M059J (cell line): ENCODE measurements around the gene STK17B. TPM values are rescaled to one million over a fixed set of nuclear protein-coding genes. Genes with fewer than 3 reads are reported as not detected.
"Not testable (repeated sequence)": the region's sequence is repeated elsewhere in the genome, so short reads cannot be mapped to it uniquely, and the experiment has no call there.

Source experiments
- DNase-seq: peaks from one replicate; pipeline ENCODE4 v3.0.0-alpha.2; 2012; ENCODE audit warnings: low read depth
- total RNA-seq: library from RNA; depleted of rRNA; stranded (reverse); fragments of >200 nt; shearing (Covaris generic); gene quantifications from 2 replicates; pipeline ENCODE4 v1.2.3, GENCODE V29; 2014; rRNA removed

STK17B gene
- total RNA-seq, 1 experiment from 2014 or later = 11.3 TPM

DNA sequence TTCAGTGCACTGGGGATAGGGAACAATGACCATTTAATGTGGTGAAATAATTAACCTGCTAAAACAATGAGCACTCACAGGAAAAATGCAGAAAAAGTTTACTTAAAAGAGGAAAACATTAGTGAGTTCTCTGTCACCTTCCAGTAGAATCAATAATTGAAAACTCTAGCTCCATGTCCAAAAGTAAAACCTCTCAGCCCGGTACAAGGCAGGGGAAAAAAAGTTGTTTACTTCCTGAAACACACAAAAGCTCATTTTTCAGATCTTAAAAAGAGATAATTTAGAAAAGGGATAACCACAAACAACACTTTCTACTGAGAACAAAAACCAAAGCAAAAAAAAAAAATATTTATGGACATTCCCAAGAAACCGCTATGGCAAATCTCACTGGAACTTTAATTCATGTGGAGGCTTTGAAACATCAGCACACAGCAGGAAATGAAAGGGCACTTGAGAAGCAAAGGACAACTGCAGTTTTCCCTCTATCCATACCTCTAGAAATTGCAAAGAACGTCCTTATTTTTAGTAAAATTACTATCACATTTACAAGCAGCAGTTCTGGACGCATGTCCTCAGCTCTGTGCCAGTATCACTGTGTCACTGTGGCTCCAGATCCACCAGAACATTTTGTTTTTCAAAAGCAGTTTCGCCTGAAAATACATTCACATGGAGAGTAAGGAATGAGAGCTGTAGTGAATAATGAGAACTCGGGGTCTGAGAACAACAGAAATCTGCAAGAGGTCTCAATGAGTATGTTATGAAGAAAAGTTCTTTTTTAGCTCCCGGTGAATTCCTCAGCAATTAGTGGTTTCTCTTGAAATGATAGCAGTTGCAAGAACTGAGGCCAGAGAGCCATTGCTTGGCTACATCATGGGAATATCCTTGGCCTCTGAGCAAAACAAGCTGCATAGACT, 58.1 kb downstream of the STK17B start:
- DNase-seq = peak; percentile 83

DNA sequence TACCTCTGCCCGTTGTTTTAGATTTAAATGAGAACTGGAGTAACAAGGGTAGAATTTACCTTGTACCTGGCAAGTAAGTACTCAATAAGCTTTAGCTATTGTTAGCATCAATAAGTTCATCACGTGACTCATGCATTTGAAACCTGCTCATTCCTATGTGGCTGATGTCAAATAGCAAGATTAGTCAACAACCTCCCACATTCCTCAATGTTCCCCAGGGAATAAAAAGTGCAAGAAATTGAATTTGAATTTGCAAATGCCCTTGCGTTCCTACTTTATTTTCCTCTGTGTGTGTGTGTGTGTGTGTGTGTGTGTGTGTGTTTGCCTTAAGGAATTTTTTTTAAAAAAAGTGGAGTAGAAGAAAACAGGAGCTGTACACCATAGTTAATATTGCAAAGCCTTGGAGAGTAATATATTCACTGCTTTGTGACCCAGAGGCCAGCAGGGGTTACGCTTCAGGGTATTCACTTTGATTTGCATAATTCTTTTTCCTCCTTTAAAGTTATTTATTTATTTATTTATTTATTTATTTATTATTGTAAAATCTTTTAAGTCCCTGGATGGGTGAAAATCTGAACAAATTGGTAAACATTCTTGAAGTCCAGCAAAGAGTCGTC, 58.9 kb downstream of the STK17B start:
- peak; percentile 69 for DNase-seq

DNA sequence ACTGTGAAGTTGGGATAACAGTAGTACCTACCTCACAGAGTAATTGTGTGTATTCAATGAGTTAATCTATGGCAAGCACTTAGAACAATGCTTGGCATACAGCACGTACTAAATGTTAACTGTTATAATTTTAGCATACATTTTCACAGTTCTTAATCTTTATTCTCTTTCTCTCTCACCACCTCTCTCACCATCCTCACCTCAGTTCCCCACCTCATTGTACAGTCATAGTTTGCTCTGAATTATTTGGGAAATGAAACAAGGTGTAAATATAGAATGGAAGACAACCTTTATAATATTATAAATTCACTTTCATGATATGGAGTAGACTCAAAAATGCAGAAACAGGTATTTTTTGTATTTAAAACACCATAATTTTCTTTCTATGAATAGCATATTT, 62.8 kb downstream of the STK17B start:
- DNase-seq = no peak

DNA sequence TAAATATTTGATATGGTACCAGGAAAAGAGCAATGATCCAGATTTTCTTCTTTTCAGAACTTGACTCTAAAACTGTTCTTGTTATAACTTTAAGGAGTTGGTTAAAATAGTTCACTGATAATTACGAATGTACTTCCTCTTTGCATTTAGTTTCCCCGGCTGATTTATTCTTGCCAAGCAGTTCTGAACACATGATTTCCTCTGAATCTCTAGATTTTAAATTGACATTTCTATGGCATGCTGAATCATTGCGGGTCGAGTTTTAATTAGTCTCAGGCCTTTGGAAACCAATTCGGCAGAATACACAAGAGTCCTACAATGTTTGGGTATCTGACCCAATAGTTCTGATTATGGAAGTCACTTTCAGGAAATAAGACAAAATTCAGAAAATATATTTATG, 65.4 kb downstream of the STK17B start:
- no peak for DNase-seq

GRCh38 chr2:196104066-196104465, 67.3 kb downstream of the STK17B start:
- no peak for DNase-seq

DNA sequence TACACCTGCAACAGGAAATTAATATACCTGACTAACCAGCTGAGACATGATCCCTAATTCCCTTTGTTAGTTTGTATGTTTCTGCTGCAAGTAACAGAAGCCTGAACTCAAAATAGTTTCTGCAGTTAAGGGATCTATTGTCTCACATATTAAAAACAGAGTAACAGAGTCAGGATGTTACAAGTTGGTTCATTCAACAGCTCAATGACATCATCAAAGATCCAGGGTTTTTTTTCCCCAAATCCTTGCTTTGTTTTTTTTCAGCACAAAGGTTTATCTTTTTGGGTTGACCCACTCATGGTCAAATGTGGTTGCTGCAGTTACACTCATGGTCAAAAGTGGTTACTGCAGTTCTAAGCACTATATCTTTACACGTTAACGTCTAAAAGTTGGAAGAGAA, 67.8 kb downstream of the STK17B start:
- no peak for DNase-seq

DNA sequence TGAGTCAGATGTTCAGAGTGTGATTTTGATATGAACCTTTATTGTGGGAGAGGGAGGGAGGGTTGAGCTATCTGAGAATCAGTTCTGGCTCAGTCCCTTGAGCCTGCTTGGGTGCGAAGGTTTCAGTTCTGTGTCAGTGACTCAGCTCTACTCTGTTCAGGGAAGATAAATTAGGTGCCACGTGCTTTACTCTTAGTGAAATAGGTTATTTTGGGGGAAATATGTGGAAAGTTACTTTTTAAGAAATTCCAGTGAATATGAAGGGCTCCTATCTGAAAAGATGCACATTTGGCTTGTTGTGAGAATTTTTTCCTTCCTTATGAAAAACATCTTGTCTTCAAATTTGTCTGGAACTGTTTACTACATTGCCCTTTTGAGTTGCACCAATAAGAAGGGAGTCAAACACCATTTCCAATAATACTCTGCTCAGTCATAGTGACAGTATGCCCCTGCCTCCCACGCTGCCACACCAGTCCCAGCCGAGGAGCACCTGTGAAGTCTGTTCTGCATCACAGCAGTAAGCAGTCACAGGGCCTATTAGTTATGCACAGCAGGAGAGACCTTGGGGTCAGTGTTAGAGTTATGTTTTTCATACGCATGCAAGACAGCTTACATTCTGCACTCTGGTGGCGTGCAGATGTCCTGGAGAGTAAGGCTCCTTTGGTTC, 69.9 kb downstream of the STK17B start:
- DNase-seq = peak; percentile 21

GRCh38 chr2:196099916-196100315, 71.5 kb downstream of the STK17B start:
- DNase-seq = no peak

DNA sequence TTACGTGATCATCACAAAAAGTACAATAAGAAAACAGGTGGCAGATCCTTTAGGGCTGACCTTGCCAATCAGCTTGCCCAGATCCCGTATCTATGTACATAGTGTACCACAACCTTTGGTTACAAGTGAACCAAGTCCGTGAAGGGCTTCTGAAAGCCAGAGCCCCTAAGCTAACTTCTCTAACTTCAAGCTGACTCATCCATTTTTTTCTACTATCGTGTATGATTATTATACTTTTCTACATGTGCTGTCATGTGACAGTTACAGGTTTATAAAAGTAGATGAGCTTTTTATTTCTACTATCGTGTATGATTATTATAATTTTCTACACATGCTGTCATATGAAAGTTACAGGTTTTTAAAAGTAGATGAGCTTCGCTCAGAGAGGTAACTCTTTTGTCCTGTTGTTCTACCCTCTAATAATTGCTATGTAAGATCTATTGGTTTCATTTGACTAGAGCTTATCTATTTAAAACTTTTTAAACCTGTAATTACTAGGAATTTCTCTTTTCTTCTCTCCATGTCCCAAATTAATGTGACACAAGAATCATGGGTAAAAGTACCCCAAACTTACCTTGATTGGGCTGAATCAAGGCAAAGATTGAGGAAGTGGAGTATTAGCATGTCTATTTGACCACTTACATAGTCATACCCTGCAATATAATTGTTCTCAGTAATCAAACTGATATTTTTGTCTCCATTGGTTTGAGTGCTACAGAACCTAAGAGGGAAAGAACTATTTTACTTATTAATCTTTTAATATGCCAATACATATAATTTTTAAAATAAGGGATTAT, 73.3 kb downstream of the STK17B start:
- no peak for DNase-seq

- no peak for DNase-seq
Observed at GRCh38 chr2:196096982-196097745, 74.2 kb downstream of the STK17B start.

- no peak for DNase-seq
Observed at GRCh38 chr2:196096264-196096663, 75.1 kb downstream of the STK17B start.

- DNase-seq = not testable (repeated sequence)
Observed at GRCh38 chr2:196089448-196089847, 81.9 kb downstream of the STK17B start.

DNA sequence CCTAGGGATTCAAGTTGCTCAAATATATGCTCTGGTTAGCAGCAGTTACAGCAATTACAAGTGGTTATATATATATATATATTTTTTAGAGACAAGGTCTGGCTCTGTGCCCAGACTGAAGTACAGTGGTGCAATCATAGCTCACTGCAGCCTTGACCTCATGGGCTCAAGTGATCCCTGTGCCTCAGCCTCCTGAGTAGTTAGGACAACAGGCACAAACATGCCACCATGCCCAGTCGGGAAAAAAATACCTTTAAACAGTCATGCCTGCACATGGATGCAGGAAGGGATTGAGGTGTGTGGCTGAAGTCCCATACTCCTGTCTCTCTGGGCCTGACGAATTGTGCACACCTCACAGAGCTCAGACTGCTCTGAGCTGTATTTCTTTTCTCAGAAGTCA, 83.2 kb downstream of the STK17B start:
- peak; percentile 26 for DNase-seq

DNA sequence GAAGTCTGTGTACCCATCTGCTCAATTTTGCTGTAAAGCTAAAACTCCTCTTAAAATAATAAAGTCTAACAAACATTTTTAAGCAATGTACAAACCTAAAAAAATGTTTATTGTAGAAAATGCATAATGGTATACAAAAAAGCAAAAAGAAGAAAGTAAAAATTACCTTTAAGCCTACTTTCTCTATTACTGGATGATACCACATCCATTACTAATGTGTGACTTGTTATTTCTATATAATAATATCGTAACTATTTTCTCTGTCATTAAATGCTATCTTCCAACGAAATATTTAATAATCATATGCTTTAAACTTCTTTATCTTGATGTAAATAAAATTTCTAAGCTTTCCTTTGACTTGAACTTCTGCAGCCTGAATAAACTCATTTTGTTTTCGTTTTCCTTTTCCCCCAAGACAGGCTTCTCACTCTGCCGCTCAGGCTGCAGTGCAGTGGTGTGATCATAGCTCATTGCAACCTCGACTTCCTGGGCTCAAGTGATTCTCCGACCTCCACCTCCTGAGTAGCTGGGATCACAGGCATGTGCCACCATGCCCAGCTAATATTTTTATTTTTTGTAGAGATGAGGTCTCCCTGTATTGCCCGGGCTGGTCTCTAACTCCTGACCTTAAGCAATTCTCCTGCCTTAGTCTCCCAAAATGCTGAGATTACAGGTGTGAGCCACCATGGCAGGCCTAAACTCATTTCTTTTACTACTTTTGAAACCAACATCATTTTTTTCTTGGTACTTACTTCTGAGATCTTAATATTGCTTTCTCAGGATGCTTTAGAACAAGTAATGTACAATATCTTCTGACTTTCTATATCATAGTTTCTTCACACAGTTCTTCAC, 84.6 kb downstream of the STK17B start:
- no peak for DNase-seq

DNA sequence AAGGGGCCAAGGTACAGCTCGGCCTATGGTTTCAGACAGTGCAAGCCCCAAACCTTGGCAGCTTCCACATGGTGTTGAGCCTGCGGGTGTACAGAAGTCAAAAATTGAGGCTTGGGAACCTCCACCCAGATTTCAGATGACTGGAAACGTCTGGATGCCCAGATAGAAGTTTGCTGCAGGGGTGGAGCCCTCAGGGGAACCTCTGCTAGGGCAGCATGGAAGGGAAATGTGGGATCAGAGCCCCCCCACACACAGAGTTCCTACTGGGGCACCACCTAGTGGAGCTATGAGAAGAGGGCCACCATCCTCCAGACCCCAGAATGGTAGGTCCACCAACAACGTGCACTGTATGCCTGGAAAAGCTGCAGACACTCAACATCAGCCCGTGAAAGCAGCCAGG, 87.8 kb downstream of the STK17B start:
- DNase-seq = no peak

Other genes starting within 250 kb of the STK17B start
- 0.64 and 1.1 TPM in 2 replicates for gene DNAH7, start 102.7 kb downstream of the STK17B start, total RNA-seq